ENCODE measurements around the gene FOXP1. TPM values are rescaled to one million over a fixed set of nuclear protein-coding genes. Genes with fewer than 3 reads are reported as not detected.

The FOXP1 gene
- total RNA-seq, 2 experiments from 2014 or later: 493 to 508 TPM

DNA sequence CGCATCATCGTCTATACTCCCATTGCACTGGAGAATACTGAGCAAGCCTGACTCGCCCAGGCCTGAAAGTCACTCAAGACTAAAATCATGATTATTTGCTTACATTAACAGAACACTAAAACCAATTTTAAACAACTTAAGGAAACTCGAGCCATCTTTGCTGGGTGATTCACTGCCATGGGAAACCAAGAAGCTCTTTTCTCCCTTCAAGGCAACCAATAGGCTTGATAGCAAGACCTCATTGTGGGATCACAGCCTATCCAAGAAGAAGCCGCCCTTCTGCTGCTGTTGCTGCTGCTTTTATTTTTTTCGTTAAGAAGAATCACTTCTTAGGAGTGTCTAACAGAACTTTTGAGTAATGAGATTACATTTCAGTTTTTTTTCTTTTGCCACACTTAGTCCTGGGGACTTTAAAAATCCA is 479.4 kb downstream of the FOXP1 start:
- H3K36me3 Mint-ChIP-seq (ENCODE audit: low read depth): peaks cover 86% of the 10 kb centered on the region
- H3K27ac Mint-ChIP-seq: peak overlapping the region; percentile 83
- no peaks in the 10 kb centered on the region for H3K9me3 ChIP-seq (ENCODE audit: control insufficient read depth in 1 of 2, insufficient read depth in 1 of 2, low read length in 2 of 2)
- H3K4me1 ChIP-seq (ENCODE audit: insufficient read depth, low read length): peaks cover 53% of the 10 kb centered on the region
- no peak overlapping the region for H3K4me3 ChIP-seq (ENCODE audit: low read length)
- H3K9me3 Mint-ChIP-seq: no peaks in the 10 kb centered on the region
- ATAC-seq (ENCODE audit: poor library complexity) (no peak), DNase-seq (no peak)
- H3K27me3 Mint-ChIP-seq: no peaks in the 10 kb centered on the region
- TF ChIP-seq, protein P1, sequence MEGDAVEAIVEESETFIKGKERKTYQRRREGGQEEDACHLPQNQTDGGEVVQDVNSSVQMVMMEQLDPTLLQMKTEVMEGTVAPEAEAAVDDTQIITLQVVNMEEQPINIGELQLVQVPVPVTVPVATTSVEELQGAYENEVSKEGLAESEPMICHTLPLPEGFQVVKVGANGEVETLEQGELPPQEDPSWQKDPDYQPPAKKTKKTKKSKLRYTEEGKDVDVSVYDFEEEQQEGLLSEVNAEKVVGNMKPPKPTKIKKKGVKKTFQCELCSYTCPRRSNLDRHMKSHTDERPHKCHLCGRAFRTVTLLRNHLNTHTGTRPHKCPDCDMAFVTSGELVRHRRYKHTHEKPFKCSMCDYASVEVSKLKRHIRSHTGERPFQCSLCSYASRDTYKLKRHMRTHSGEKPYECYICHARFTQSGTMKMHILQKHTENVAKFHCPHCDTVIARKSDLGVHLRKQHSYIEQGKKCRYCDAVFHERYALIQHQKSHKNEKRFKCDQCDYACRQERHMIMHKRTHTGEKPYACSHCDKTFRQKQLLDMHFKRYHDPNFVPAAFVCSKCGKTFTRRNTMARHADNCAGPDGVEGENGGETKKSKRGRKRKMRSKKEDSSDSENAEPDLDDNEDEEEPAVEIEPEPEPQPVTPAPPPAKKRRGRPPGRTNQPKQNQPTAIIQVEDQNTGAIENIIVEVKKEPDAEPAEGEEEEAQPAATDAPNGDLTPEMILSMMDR (IDR thresholded peaks at IDR 0.05): no peak
- H3K4me3 Mint-ChIP-seq: no peak overlapping the region
- H3K4me1 Mint-ChIP-seq (ENCODE audit: low read depth): peaks cover 96% of the 10 kb centered on the region
- H3K27ac ChIP-seq (ENCODE audit: low read depth in 1 of 2, low read length in 2 of 2): no peak overlapping the region
- ChIA-PET CTCF (no interaction called here), POLR2A (no interaction called here)
- H3K36me3 ChIP-seq (ENCODE audit: insufficient read depth, low read length): peaks cover 35% of the 10 kb centered on the region
- intact Hi-C loops (cut with DNase I, micrococcal nuclease): no loop called here
- no peaks in the 10 kb centered on the region for H3K27me3 ChIP-seq (ENCODE audit: control insufficient read depth in 1 of 2, insufficient read depth in 2 of 2, low read length in 2 of 2)

DNA sequence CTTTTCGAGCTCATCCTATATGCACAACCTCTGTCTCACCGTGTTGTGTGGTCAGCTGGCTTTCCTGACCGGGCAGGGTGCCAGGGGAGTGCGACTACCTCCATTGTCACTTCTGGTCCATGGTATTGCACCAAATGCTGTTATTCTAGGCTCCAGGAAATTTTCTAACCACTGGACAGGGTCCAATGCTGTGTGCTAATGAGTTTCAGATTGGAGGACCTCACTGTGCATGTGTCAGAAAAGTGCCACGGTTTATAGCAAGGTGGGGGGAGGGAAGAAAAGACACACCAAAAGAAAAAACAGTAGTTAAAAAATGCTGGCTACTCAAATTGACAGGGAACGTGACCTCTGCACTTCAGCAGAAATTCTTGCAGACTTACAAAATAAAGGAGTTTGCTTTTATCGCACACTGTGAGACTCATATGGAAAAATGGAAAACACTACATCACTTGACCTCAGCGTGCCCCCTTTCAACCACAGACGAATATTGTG is 480.1 kb downstream of the FOXP1 start:
- TF ChIP-seq, protein P1 (IDR thresholded peaks at IDR 0.05): no peak
- H3K27me3 ChIP-seq (ENCODE audit: control insufficient read depth in 1 of 2, insufficient read depth in 2 of 2, low read length in 2 of 2): no peaks in the 10 kb centered on the region
- H3K4me3 ChIP-seq (ENCODE audit: low read length): no peak overlapping the region
- DNase-seq (no peak), ATAC-seq (ENCODE audit: poor library complexity) (no peak)
- intact Hi-C loops (cut with DNase I, micrococcal nuclease): no loop called here
- Mint-ChIP-seq H3K9me3 (no peaks in the 10 kb centered on the region), H3K4me1 (ENCODE audit: low read depth) (peaks cover 95% of the 10 kb centered on the region), H3K27me3 (no peaks in the 10 kb centered on the region), H3K36me3 (ENCODE audit: low read depth) (peaks cover 82% of the 10 kb centered on the region), H3K4me3 (peak overlapping the region; percentile 5), H3K27ac (peak overlapping the region; percentile 83)
- H3K4me1 ChIP-seq (ENCODE audit: insufficient read depth, low read length): peaks cover 53% of the 10 kb centered on the region
- peaks cover 35% of the 10 kb centered on the region for H3K36me3 ChIP-seq (ENCODE audit: insufficient read depth, low read length)
- H3K9me3 ChIP-seq (ENCODE audit: control insufficient read depth in 1 of 2, insufficient read depth in 1 of 2, low read length in 2 of 2): no peaks in the 10 kb centered on the region
- ChIA-PET POLR2A (no interaction called here), CTCF (no interaction called here)
- no peak overlapping the region for H3K27ac ChIP-seq (ENCODE audit: low read depth in 1 of 2, low read length in 2 of 2)

DNA sequence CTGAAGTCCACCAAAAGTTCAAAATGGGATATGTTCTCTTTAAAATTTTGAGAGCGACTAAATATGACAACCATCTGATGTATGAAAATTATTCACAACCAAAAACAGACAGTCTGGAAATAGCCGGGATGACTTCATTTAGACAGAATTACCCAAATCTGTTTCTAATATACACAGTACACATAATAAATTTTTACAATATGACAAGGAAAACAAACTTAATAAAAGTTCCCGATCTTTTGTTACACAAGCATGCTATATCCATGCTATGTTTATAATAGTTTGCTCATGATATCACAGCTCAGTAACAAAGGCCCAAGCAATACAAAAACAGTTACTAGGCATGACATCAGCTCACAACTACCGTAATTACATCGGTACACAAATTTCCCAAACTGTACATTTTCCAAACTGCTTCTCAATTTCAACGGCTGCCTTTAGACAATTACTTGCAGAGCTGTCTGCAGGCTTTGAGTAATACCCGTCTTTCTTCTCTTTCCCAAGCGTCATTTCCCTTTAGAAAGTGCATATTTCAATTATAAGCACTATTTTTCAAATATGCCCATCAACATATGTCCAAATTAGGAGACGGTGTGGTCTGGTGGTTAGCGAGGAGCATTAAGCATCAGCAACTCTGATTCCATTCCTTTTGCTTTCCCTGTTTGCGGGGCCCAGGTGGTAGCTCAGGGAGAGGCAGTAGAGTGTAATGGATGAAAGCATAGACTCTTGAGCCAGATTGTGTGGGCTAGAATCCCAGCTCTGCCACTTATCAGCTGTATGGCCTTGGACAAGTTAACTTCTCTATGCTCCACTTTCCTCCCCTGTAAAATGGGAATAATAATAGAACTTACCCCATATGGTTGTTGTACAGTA is 481.2 kb downstream of the FOXP1 start:
- DNase-seq: no peak
- TF ChIP-seq, protein P1 (IDR thresholded peaks at IDR 0.05): no peak
- H3K36me3 ChIP-seq (ENCODE audit: insufficient read depth, low read length): peaks cover 40% of the 10 kb centered on the region
- Mint-ChIP-seq H3K27ac (peak overlapping the region; percentile 83), H3K4me1 (ENCODE audit: low read depth) (peaks cover 94% of the 10 kb centered on the region), H3K36me3 (ENCODE audit: low read depth) (peaks cover 80% of the 10 kb centered on the region), H3K27me3 (no peaks in the 10 kb centered on the region), H3K9me3 (no peaks in the 10 kb centered on the region), H3K4me3 (peak overlapping the region; percentile 28)
- no peak for ATAC-seq (ENCODE audit: poor library complexity)
- H3K4me3 ChIP-seq (ENCODE audit: low read length): no peak overlapping the region
- CTCF ChIA-PET: interaction anchor here (0.7 kb wide), 1 partner anchor 523 kb away, joined by 3 read pairs; no protein-coding TSS in a partner anchor
- intact Hi-C loops (cut with DNase I, micrococcal nuclease): no loop called here
- no peaks in the 10 kb centered on the region for H3K9me3 ChIP-seq (ENCODE audit: control insufficient read depth in 1 of 2, insufficient read depth in 1 of 2, low read length in 2 of 2)
- H3K4me1 ChIP-seq (ENCODE audit: insufficient read depth, low read length): peaks cover 49% of the 10 kb centered on the region
- H3K27me3 ChIP-seq (ENCODE audit: control insufficient read depth in 1 of 2, insufficient read depth in 2 of 2, low read length in 2 of 2): no peaks in the 10 kb centered on the region
- POLR2A ChIA-PET: interaction anchor here (0.7 to 1.5 kb wide), 3 partner anchors 10 to 40 kb away, joined by 3 to 6 read pairs (median 4); no protein-coding TSS in a partner anchor
- no peak overlapping the region for H3K27ac ChIP-seq (ENCODE audit: low read depth in 1 of 2, low read length in 2 of 2)
